Effector memory CD8-positive, alpha-beta T cell (primary cell): ENCODE measurements around the gene CINP.

Experiments
- ATAC-seq: fragments of 150-1000 bp; cut with Tn5 transposase; replicated peaks from 2 replicates; pipeline ENCODE4 v1.10.0; 2021; ENCODE audit warnings: mild to moderate bottlenecking, moderate library complexity
- DNase-seq, 3 experiments: peaks; one replicate each; pipeline ENCODE4 v3.0.0; 2021
- H3K27ac Mint-ChIP-seq, 2 donors: one replicate each; pipeline ENCODE4 v1.8.0; 2022; ENCODE audit warnings: mild to moderate bottlenecking in 2 of 2, mixed read lengths in 2 of 2, moderate library complexity in 2 of 2
- H3K27me3 Mint-ChIP-seq, 2 donors: one replicate each; pipeline ENCODE4 v1.8.0; 2022; ENCODE audit warnings: mixed read lengths in 2 of 2
- H3K36me3 Mint-ChIP-seq: one replicate; pipeline ENCODE4 v1.8.0; 2022; ENCODE audit warnings: mild to moderate bottlenecking, moderate library complexity, mixed read lengths; ENCODE audit not compliant: insufficient read depth
- H3K4me1 Mint-ChIP-seq, 2 donors: one replicate each; pipeline ENCODE4 v1.8.0; 2022; ENCODE audit warnings: low read depth in 2 of 2, mixed read lengths in 2 of 2
- H3K4me3 Mint-ChIP-seq, 2 donors: one replicate each; pipeline ENCODE4 v1.8.0; 2022; ENCODE audit warnings: mild to moderate bottlenecking in 2 of 2, mixed read lengths in 2 of 2, moderate library complexity in 2 of 2
- H3K9me3 Mint-ChIP-seq, 2 donors: one replicate each; pipeline ENCODE4 v1.8.0; 2022; ENCODE audit warnings: mixed read lengths in 2 of 2

Gene CINP

GRCh38 chr14:102323102-102323501 lies 39.6 kb downstream of the CINP start:
- ATAC-seq (no peak), DNase-seq (no peak)
- Mint-ChIP-seq H3K27me3 (no peaks in the 10 kb centered on the region), H3K4me3 (no peak overlapping the region), H3K36me3 (peaks cover 27% of the 10 kb centered on the region), H3K27ac (no peak overlapping the region), H3K4me1 (peaks cover 14% of the 10 kb centered on the region in 2 donors), H3K9me3 (no peaks in the 10 kb centered on the region)

- Mint-ChIP-seq H3K4me3 (no peak overlapping the region), H3K36me3 (peaks cover 39% of the 10 kb centered on the region), H3K9me3 (peaks cover 0 to 4% of the 10 kb centered on the region in 2 donors), H3K4me1 (peaks cover 23 to 26% of the 10 kb centered on the region in 2 donors), H3K27me3 (no peaks in the 10 kb centered on the region), H3K27ac (peak overlapping the region; percentile 33 to 100)
- ATAC-seq (no peak), DNase-seq (no peak)
Observed at GRCh38 chr14:102321456-102322422, 41.0 kb downstream of the CINP start.

- Mint-ChIP-seq H3K4me1 (peaks cover 25 to 30% of the 10 kb centered on the region in 2 donors), H3K36me3 (peaks cover 41% of the 10 kb centered on the region)
Observed at GRCh38 chr14:102320671-102321455, 41.8 kb downstream of the CINP start.

GRCh38 chr14:102320033-102320660 lies 42.5 kb downstream of the CINP start:
- Mint-ChIP-seq H3K27ac (peak overlapping the region; percentile 100), H3K27me3 (no peaks in the 10 kb centered on the region), H3K9me3 (peaks cover 0 to 4% of the 10 kb centered on the region in 2 donors), H3K36me3 (peaks cover 41% of the 10 kb centered on the region), H3K4me3 (peak overlapping the region; percentile 94 to 97), H3K4me1 (peaks cover 26 to 30% of the 10 kb centered on the region in 2 donors)
- ATAC-seq (peak; percentile 43), DNase-seq (peak; percentile 32 to 46 (median 36))

More at GRCh38 chr14:102320671-102321455, 41.8 kb downstream of the CINP start:
- ATAC-seq: no peak
- Mint-ChIP-seq H3K27me3 (no peaks in the 10 kb centered on the region), H3K4me3 (peak overlapping the region; percentile 94 to 97), H3K9me3 (peaks cover 0 to 4% of the 10 kb centered on the region in 2 donors), H3K27ac (peak overlapping the region; percentile 100)
- no peak for DNase-seq

GRCh38 chr14:102319351-102320032 lies 43.2 kb downstream of the CINP start, which contains the start of gene ZNF839:
TSS of gene ZNF839 (plus strand) at chr14:102319746. CDS start at chr14:102319766, 20 bp downstream.
- Mint-ChIP-seq H3K4me1 (peaks cover 31 to 36% of the 10 kb centered on the region in 2 donors), H3K27me3 (no peaks in the 10 kb centered on the region), H3K36me3 (peaks cover 42% of the 10 kb centered on the region), H3K27ac (peak within 1 kb of the TSS; percentile 100), H3K4me3 (peak within 1 kb of the TSS; percentile 94 to 97), H3K9me3 (peaks cover 0 to 4% of the 10 kb centered on the region in 2 donors)
- ATAC-seq (peak; percentile 73), DNase-seq (peak; percentile 94 to 96 (median 94))

- ATAC-seq: no peak
- Mint-ChIP-seq H3K9me3 (peaks cover 0 to 4% of the 10 kb centered on the region in 2 donors), H3K27me3 (no peaks in the 10 kb centered on the region), H3K4me3 (peak overlapping the region; percentile 94 to 97), H3K27ac (peak overlapping the region; percentile 100), H3K36me3 (peaks cover 45% of the 10 kb centered on the region), H3K4me1 (peaks cover 36 to 43% of the 10 kb centered on the region in 2 donors)
- no peak for DNase-seq
Observed at GRCh38 chr14:102318781-102319276, 43.9 kb downstream of the CINP start.

GRCh38 chr14:102317564-102318248 lies 45.0 kb downstream of the CINP start:
- peaks cover 36 to 45% of the 10 kb centered on the region in 2 donors for H3K4me1 Mint-ChIP-seq
- DNase-seq: no peak
- H3K9me3 Mint-ChIP-seq: peaks cover 0 to 4% of the 10 kb centered on the region in 2 donors
- peaks cover 45% of the 10 kb centered on the region for H3K36me3 Mint-ChIP-seq
- H3K27ac Mint-ChIP-seq: peak overlapping the region; percentile 100
- H3K27me3 Mint-ChIP-seq: no peaks in the 10 kb centered on the region
- no peak for ATAC-seq
- peak overlapping the region; percentile 94 to 97 for H3K4me3 Mint-ChIP-seq

GRCh38 chr14:102316743-102317563 lies 45.7 kb downstream of the CINP start:
- Mint-ChIP-seq H3K36me3 (peaks cover 45% of the 10 kb centered on the region), H3K27me3 (no peaks in the 10 kb centered on the region), H3K4me1 (peaks cover 36 to 45% of the 10 kb centered on the region in 2 donors)

GRCh38 chr14:102316338-102316742 lies 46.4 kb downstream of the CINP start:
- ATAC-seq (no peak), DNase-seq (peak in 1 of 3 experiments; percentile 20)
- peak overlapping the region; percentile 94 to 97 for H3K4me3 Mint-ChIP-seq
- H3K27me3 Mint-ChIP-seq: no peaks in the 10 kb centered on the region
- peaks cover 0 to 4% of the 10 kb centered on the region in 2 donors for H3K9me3 Mint-ChIP-seq
- peak overlapping the region; percentile 100 for H3K27ac Mint-ChIP-seq
- H3K36me3 Mint-ChIP-seq: peaks cover 45% of the 10 kb centered on the region
- peaks cover 35 to 45% of the 10 kb centered on the region in 2 donors for H3K4me1 Mint-ChIP-seq

More at GRCh38 chr14:102316743-102317563, 45.7 kb downstream of the CINP start:
- DNase-seq (peak; percentile 92 to 97 (median 96)), ATAC-seq (peak; percentile 63)
- Mint-ChIP-seq H3K27ac (peak overlapping the region; percentile 100), H3K4me3 (peak overlapping the region; percentile 94 to 97), H3K9me3 (peaks cover 0 to 4% of the 10 kb centered on the region in 2 donors)

- no peak for DNase-seq
- Mint-ChIP-seq H3K9me3 (peaks cover 0 to 4% of the 10 kb centered on the region in 2 donors), H3K27ac (no peak overlapping the region), H3K4me1 (peaks cover 30 to 43% of the 10 kb centered on the region in 2 donors), H3K27me3 (no peaks in the 10 kb centered on the region), H3K36me3 (peaks cover 43% of the 10 kb centered on the region), H3K4me3 (peak overlapping the region; percentile 86 to 94)
- ATAC-seq: no peak
Observed at GRCh38 chr14:102315121-102315520, 47.6 kb downstream of the CINP start.
